Activated B cell treated with CpG ODN at 0.5 μM for 24 hours (primary cell): Measurements from ENCODE around the gene FAAP100. TPM values are rescaled to one million over a fixed set of nuclear protein-coding genes. Genes with fewer than 3 reads are reported as not detected.

ENCODE experiments used
- ATAC-seq: fragments of 200-7000 bp; cut with Tn5 transposase; one replicate; pipeline ENCODE4 v1.10.0; 2021; ENCODE audit warnings: low read depth, mild to moderate bottlenecking, moderate library complexity
- CTCF ChIA-PET: fragments of 350-600 bp; sonication (Branson Sonifier 250); formaldehyde crosslinking; loops from one replicate; lab custom pipeline; 2021; ENCODE audit warnings: antibody characterized with exemption; lab: Charles Lee
- POLR2A ChIA-PET: fragments of 350-600 bp; sonication (Branson Sonifier 250); formaldehyde crosslinking; loops from one replicate; lab custom pipeline; 2021; ENCODE audit warnings: antibody characterized with exemption; lab: Charles Lee
- DNase-seq: peaks from one replicate; pipeline ENCODE4 v3.0.0; 2022
- H3K27ac Mint-ChIP-seq: one replicate; pipeline ENCODE4 v1.8.0; 2020; ENCODE audit warnings: mixed read lengths
- H3K27me3 Mint-ChIP-seq: one replicate; pipeline ENCODE4 v1.8.0; 2021; ENCODE audit warnings: mixed read lengths
- H3K36me3 Mint-ChIP-seq: one replicate; pipeline ENCODE4 v1.8.0; 2021; ENCODE audit warnings: low read depth, mixed read lengths
- H3K4me1 Mint-ChIP-seq: one replicate; pipeline ENCODE4 v1.8.0; 2021; ENCODE audit warnings: mixed read lengths
- H3K4me3 Mint-ChIP-seq: one replicate; pipeline ENCODE4 v1.8.0; 2020; ENCODE audit warnings: mild to moderate bottlenecking, mixed read lengths
- H3K9me3 Mint-ChIP-seq: one replicate; pipeline ENCODE4 v1.8.0; 2020; ENCODE audit warnings: mixed read lengths
- intact Hi-C: fragments of 100-400 bp; cut with micrococcal nuclease; formaldehyde crosslinking; loops from one replicate; pipeline ENCODE4 v1.15.1; 2024
- total RNA-seq: library from RNA; stranded (reverse); gene quantifications from 2 replicates; pipeline ENCODE4 v1.2.3, GENCODE V29; 2022
- TF ChIP-seq, protein P1 (sequence below): fragments of 200-600 bp; IDR thresholded peaks from one replicate; pipeline ENCODE4 v1.8.0; 2022; ENCODE audit warnings: antibody characterized with exemption, mild to moderate bottlenecking

The FAAP100 gene
- total RNA-seq, 1 donor from 2014 or later: 48.2 TPM

DNA sequence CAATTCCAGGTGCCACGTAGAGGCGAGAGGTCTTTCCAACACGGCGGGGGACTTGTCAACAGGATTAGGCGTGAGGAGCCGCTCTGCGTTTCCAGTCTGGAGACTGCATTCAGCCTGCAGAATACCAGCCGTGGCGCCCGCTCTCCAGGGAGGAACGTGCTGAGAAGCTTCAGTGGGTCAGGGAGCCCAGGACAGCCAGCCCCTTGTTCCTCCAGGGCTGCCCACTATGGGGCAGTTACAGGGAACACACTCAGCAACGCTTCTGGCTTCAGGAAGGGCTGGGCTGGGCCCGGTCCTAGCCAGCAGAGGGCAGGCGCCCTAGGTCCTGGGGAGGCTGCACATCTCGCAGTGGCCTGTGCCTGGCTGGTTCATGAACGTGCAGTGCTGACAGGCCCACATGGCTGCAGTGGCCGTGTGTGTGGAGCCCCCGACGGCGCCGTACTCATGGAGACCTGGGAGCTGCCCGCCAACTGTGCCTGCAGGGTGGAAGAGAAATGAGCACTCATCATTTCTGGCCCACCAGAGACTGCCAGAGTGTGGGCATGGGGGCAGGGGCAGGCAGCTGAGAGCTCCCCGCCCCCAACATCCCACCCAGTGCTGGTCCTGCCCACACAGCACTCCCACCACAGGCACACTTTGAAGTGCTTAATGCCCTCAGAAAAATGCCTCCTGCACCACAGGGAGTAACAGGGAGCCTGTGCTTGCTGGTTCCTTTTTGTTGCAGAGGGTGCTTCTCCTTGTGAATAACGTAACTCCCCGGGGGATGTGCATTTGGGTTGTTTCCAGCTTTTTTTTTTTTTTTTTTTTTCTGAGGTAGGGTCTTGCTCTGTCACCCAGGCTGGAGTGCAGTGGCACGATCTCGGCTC, 7.0 kb upstream of the FAAP100 start:
- TF ChIP-seq, protein P1, sequence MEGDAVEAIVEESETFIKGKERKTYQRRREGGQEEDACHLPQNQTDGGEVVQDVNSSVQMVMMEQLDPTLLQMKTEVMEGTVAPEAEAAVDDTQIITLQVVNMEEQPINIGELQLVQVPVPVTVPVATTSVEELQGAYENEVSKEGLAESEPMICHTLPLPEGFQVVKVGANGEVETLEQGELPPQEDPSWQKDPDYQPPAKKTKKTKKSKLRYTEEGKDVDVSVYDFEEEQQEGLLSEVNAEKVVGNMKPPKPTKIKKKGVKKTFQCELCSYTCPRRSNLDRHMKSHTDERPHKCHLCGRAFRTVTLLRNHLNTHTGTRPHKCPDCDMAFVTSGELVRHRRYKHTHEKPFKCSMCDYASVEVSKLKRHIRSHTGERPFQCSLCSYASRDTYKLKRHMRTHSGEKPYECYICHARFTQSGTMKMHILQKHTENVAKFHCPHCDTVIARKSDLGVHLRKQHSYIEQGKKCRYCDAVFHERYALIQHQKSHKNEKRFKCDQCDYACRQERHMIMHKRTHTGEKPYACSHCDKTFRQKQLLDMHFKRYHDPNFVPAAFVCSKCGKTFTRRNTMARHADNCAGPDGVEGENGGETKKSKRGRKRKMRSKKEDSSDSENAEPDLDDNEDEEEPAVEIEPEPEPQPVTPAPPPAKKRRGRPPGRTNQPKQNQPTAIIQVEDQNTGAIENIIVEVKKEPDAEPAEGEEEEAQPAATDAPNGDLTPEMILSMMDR: no peak
- H3K36me3 Mint-ChIP-seq: peaks cover 45% of the 10 kb centered on the region
- ATAC-seq: no peak
- no peak overlapping the region for H3K27ac Mint-ChIP-seq
- ChIA-PET POLR2A (interaction anchor here (0.7 to 3.6 kb wide), 5 partner anchors 39 to 393 kb away, joined by 3 to 24 read pairs (median 6); partner anchors contain the start of genes ACTG1 and MRPL12), CTCF (interaction anchor here (1.2 kb wide), 1 partner anchor 41 kb away, joined by 4 read pairs; no protein-coding TSS in a partner anchor)
- no peak for DNase-seq
- no peaks in the 10 kb centered on the region for H3K9me3 Mint-ChIP-seq
- H3K4me1 Mint-ChIP-seq: peaks cover 46% of the 10 kb centered on the region
- H3K27me3 Mint-ChIP-seq: no peaks in the 10 kb centered on the region
- no peak overlapping the region for H3K4me3 Mint-ChIP-seq
- intact Hi-C loops: no loop called here

DNA sequence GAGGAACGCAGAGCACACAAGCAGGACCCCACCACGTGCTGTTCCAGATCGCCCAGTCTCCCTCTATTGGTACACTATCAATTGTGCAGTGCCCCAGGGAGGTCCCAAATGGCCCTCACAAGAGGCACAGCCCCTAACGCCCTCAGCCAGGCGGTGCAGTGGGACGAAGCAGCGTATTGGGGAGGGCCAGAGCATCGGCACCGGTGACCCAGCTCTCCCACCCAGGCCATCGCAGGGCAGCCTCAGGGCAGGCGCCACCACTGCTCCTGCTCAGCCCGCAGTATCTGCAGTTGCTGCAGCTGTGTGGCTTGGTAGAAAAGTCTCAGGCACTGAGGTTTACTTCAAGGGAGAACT, 5.9 kb upstream of the FAAP100 start:
- H3K4me3 Mint-ChIP-seq: no peak overlapping the region
- ATAC-seq (no peak), DNase-seq (no peak)
- intact Hi-C loops: no loop called here
- ChIA-PET POLR2A (interaction anchor here (0.6 to 1.1 kb wide), 3 partner anchors 16 to 47 kb away, joined by 3 to 7 read pairs (median 3); no protein-coding TSS in a partner anchor), CTCF (no interaction called here)
- no peaks in the 10 kb centered on the region for H3K9me3 Mint-ChIP-seq
- H3K27ac Mint-ChIP-seq: no peak overlapping the region
- H3K4me1 Mint-ChIP-seq: peaks cover 51% of the 10 kb centered on the region
- no peaks in the 10 kb centered on the region for H3K27me3 Mint-ChIP-seq
- TF ChIP-seq, protein P1: no peak
- peaks cover 41% of the 10 kb centered on the region for H3K36me3 Mint-ChIP-seq

DNA sequence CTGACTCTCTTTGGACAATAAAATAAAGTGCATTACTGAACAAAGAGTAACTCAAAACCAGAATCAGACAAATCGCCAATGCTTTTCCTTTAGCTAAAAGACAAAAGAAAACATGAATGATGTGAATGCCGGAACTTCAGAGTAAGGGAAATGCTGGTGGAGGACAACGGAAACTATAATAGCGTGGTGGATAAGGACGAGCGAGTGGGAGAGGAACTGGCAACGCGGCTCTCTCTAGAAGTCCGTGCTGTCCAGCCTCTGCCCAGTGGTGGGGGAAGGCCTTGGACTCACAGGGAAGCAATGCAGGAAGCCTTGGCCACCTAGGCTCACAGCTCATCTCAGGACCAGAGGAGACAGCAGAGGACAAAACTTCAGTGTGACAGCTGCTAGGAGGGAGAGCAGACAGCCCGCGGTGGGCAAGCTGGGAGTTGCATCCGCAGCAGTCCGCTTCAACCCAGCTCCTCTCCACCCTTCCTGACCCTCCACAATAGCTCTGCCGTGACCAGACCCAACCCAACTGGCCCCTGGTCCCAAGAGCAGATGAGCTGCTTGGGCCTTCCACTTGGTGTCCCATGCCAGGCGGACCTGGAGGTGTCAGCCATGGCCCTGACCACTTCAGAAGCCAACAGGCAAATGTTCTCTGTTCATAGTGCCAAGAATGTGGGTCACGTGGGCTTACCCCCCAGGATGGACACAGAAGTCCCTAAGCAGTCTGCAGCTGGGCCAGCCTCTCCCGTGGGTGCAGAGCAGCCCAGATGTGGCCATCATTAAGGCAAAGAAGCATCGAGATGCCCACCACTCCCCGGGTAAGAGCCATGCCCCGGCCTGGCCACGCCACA, 5.3 kb upstream of the FAAP100 start:
- Mint-ChIP-seq H3K36me3 (peaks cover 40% of the 10 kb centered on the region), H3K9me3 (no peaks in the 10 kb centered on the region), H3K4me3 (no peak overlapping the region), H3K27me3 (no peaks in the 10 kb centered on the region), H3K4me1 (peaks cover 50% of the 10 kb centered on the region), H3K27ac (no peak overlapping the region)
- TF ChIP-seq, protein P1: no peak
- no peak for ATAC-seq
- DNase-seq: no peak
- POLR2A ChIA-PET: interaction anchor here (0.6 to 1.1 kb wide), 3 partner anchors 16 to 46 kb away, joined by 3 to 7 read pairs (median 3); no protein-coding TSS in a partner anchor
- CTCF ChIA-PET: no interaction called here
- intact Hi-C loops: no loop called here

DNA sequence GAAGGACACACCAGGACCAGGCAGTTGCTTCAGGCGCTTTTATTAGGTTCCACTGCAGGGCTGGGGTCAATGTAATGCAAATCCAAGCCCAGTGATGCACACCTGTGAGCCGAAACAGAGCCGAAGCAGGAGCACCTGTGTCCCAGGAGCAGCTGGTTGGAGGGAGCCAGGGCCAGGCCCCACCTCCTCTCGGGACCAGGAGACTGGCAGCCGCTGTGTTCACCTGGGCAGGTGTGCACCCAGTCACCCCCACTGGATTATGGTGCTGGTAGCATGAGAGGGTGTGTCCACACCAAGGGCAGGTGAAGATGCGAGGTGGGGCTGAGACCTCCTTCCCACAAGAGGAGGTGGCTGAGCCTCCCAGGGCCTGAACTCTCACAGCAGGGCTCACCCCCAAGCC, 4.7 kb upstream of the FAAP100 start:
- peaks cover 38% of the 10 kb centered on the region for H3K36me3 Mint-ChIP-seq
- ATAC-seq (no peak), DNase-seq (no peak)
- intact Hi-C loops: no loop called here
- H3K4me3 Mint-ChIP-seq: no peak overlapping the region
- H3K27me3 Mint-ChIP-seq: no peaks in the 10 kb centered on the region
- H3K27ac Mint-ChIP-seq: no peak overlapping the region
- POLR2A ChIA-PET: interaction anchor here (1.1 kb wide), 1 partner anchor 46 kb away, joined by 3 read pairs; no protein-coding TSS in a partner anchor
- no peaks in the 10 kb centered on the region for H3K9me3 Mint-ChIP-seq
- CTCF ChIA-PET: no interaction called here
- TF ChIP-seq, protein P1: no peak
- H3K4me1 Mint-ChIP-seq: peaks cover 45% of the 10 kb centered on the region
